T-helper 9 cell (primary cell): Measurements from ENCODE around the gene TEX30.

Experiments used
- DNase-seq: peaks from one replicate; pipeline ENCODE4 v3.0.0-alpha.2; 2020

Gene TEX30

DNA sequence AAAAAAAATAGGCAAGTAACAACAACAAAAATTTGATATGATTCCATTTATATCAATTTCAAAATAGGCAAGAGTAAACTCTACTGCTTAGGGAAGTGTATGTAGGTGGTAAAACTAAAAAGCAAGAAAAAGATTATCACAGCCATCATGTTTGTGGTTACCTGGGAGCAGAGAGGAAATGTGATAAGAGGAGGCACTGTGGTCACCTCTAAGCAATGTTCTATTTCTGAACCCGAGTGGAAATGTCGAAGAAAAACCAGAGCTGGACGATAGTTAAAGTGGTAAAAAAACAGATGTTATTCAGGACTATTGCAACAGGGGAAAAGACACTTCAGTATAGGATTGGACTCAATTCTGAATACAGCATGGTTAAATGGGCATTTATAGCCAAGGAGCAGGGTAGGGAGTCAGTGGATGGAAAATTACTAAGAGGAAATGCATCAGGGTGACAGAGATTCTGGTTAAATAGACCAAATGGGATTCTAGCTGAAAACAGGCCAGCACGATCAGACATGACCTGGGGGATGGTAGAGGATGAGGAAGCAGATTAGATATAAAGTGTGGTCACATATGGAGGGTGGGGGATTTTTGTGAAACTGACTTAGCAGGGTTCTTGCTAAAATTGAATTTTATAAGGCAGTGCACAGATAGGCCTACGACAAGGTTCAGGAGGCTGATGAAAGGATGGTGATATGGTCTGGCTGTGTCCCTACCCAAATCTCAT, 6.0 kb upstream of the TEX30 start:
- DNase-seq, result no peak

DNA sequence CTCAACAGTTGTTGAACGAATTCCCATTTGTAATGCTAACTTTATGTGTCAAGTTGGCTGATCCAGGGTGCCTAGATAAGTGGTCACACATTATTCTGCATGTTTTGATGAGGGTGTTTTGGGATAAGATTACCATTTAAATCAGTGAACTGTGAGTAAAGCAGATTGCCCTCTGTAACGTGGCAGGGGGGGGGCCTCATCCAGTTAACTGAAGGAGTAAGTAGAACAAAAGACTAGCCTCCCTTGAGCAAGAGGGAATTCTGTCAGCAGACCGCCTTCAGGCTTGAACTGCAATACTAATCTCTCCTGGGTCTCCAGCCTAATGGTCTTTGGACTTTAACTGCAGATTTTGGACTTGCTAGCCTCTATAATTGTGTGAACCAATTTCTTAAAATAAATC, 4.2 kb upstream of the TEX30 start:
- DNase-seq, result no peak

DNA sequence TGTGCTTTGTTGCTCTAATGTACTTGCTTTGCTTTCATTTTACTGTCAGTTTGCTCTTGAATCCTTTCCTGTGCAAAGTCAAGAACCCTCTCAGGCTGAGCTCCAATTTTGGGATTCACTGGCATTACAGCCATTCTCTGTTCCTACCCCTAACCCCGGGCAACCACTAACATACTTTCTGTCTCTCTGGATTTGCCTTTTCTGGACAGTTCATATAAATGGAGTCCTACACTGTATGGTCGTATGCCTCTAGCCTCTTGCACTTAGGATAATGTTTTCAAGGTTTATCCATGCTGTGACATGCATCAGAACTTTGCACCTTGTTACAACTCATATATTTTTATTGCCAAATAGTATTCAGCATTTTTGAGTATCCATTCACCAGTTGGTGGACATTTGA, 2.7 kb upstream of the TEX30 start:
- DNase-seq, result no peak

DNA sequence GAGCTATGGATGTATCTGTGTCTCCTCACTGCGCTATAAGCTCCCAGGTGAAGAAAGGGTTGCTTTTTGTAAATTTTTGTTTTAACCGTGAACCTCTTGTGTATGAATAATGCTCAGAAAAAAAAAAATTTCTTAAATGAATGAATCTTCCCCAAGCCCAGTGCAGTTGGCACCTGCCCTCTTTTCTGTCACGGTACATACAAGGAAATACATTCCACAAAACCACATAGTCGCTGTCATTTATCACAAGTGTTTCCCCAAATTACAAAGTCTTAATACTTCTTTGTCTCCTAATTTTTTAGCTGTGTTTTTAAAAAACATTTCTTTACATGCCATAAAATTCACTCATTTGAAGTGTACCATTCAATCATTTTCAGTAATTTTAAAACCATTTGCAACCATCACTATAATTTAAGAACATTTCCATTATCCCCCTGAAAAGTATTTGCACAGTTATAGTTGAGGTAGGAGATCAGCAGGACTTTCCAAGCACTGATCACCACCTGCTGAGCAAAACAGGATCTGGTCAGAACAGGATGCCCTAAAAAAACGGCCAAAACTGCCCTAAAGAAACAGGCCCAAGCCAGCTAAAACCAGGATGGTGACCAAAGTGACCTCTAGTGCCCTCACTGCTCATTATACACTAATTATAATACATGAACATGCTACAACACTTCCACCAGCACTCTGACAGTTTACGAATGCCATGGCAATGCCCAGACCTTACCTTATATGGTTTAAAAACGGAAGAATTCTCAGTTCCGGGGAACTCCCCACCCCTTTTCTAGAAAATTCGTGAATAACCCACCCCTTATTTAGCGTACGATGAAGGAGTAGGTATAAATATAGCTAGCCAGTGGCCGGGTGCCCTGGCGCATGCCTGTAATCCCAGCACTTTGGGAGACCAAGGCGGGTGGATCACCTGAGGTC, 1.3 kb upstream of the TEX30 start:
- no peak for DNase-seq

DNA sequence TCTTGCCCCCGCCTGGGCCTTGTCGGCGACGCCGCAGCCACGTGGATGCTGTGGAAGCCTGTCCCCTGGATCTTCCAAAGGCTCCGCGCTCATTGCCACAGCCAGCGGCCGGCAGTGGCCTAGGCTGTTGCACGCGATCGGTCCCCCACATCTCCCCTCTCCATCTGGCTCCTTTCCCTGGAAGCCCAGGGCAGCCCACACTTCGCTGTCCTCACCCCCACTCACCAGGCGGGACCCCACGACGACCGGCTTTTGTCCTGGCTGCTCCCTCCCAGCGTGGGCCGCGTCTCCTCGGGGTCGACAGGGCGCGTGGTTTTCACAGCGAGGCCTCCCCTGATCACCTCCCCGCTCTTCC, 605 bp upstream of the TEX30 start:
- DNase-seq, result no peak

DNA sequence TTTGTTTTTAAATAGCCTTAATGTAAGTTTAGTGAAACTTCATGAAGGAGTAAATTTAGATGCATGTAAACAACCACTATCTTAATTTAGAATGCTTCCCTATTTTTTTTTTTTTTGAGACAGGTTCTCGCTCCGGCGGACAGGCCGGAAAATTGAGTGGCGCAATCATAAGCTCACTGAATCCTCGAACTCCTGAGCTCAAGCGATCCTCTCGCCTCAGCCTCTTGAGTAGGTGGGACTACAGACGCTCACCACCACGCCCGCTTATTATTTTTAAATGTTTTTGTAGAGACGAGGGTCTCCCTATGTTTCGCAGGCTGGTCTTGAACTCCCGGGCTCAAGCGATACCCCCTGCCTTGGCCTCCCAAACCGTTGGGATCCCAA, 1.6 kb downstream of the TEX30 start:
- no peak for DNase-seq

DNA sequence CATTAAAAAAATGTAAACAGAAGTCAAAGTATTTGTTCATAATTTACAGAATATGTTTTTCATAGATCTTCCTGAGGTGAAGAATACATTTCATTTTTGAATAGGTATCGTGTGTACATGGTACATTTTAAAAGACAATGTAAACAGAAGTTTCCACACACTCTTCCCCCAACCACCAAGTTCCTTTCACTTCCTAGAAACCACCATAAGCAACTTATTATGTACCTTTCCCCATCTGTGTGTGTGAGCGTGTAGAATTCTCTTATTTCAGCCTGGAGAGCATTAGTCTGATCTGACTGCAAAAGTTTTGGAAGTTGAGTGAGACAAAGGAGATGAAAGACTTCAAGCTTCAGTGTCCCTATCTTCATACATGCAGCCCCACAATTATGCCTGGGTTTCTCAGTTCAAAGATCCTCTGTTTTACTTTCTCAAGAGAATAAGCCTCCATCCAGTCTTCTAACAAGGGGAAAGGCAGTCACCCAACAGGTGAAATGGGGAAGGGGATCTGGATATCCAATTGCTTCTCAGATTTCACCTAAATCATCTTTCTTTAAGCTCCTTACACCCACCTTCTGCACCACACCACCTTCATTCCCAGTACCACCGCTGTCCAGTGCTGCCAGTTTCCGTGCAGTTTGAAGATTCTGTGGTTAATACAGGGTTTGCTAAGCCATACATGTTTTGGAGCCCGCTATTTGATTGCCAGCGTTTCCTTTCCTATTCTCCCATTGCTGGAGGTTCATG, 2.1 kb downstream of the TEX30 start:
- no peak for DNase-seq

DNA sequence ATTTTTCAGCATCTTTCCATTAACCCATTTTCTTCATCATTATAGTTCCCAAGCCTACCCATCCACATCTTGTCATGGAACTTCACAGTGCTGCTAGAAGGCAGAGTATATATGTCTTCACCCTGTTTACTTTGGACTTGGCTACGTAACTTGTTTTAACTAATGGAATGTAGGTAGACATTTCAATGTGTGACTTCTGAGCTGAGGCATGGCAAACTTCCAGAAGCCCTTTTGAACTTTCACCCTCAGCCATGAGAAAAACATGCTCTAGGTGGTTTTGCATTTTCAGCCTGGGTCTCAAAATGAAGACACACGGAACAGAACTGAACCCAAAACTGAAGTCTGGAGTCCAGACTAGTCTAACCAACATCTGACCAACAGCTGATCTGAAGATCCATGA, 3.2 kb downstream of the TEX30 start:
- no peak for DNase-seq

DNA sequence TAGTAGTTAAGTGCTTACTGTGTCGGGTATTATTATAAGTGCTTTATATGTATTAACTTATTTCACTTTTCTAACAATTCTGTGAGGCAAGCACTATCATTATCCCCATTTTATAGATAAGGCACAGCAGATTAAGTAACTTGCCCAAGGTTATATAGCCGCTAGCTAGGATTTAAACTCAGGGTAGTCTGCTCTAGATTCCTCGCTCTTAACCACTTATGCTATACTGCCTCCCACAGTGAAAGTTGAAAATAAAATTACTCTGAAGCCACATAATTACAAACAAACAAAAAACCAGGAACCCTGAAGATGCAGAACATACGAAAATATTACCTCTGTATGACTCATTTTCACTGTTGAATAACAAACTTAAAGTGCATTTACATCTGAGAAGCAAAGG, 3.9 kb downstream of the TEX30 start:
- no peak for DNase-seq

DNA sequence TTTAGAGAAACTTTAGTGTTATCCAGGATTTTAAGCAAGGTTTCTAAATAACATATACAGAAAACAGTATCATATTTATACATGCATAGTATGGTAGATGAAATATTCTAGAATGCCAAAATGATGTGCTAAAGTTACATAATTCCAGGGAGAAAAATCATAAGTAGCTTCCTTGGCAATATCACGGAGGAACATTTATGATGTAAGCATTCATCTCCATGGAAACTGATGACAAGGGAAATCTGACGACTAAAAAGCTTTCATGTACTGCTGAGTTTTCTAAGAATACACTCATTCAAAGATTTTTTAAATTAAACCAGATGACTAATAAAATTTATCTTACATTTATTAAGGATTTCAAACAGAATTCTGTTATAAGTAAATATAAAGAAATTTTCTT, 4.7 kb downstream of the TEX30 start:
- no peak for DNase-seq

DNA sequence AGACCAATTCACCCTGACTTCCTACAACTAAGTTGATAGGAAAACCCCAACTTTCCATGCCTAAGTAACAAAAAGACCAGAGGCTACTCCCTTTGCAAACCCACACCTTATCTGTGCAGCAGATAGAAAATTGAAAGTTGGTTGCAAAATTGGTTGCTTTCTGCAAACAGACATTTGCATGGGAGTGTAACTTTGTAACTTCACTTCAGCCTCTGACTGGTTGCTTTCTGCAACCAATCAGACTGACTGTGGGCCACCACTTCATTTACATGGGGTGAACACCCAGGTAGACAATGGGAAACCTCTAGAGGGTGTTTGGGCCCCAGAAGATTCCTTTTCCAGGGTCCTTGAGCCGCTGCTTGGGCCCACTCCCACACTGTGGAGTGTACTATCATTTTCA, 9.8 kb downstream of the TEX30 start:
- no peak for DNase-seq

DNA sequence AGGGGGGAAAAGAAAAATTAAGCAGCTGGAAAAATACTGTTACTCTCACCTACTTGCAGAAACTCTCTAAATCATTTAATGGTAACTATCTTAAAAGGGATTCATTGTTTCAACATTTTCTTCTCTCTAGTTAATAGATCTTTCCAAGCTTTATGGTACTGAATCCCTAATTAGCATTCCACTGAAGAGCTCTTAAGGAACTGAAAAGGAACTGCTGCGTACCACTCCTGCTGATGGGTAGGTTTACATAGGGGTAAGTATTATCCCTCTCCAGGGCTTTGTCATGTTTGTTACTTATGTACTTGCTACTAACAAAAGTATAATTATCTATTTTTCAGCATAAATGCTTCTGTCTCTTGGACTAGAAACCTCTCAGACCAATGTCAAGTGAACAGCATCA, 12.5 kb downstream of the TEX30 start:
- no peak for DNase-seq

DNA sequence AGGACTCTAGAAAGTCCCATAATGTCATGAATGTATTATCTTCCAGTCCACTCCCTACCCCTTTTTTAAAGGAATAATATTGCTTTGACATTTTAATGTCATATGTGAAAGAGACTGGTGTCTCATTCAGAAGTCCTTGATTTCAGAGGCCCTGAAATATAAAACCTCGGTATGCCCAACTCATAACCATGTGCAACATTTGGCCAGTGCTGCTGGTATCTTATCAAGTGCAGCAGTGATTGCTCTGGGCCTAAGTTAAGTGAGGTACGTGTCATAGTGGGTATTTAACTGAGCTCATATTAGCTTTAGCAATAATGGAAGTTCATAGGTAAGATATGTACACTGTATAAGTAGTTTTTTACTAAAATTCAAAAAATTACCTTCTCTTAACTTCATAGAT, 14.7 kb downstream of the TEX30 start:
- DNase-seq, result no peak

DNA sequence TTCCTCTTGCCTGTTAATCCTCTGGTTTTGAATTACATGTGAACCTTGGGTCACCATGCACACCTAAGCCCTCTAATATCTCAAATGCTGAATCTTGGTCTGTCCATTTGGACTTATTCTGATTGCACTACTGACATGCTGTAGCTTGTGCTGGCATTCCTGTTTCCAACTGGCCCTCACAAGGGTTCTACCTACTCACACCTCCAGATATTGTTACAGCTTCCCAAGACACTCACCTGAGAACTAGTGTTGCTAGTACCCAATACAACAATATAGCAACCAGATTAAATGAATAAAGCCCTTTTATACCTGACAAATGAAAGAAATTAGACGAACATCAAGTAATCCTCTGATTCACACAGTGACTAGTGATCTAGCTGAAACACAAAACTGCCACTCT, 16.6 kb downstream of the TEX30 start:
- no peak for DNase-seq

DNA sequence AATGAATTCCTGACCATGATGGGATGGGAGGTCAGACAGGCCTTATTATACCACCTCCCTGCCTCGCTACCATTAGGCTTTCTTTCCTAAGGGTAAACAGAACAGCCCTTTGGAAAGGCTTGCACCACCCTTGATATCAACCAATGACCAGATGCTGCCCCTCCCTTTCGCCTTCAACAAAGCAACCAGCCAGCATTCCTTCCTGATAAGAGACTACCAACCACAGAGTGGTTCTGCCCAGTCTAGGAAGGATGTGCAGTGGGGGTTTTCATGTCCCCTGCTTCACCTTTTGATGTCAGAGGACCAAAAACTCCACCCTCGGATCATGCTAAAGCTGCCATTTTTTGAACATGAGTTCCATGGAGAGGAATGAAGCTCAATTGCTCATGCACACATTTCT, 21.7 kb downstream of the TEX30 start:
- DNase-seq, result no peak

DNA sequence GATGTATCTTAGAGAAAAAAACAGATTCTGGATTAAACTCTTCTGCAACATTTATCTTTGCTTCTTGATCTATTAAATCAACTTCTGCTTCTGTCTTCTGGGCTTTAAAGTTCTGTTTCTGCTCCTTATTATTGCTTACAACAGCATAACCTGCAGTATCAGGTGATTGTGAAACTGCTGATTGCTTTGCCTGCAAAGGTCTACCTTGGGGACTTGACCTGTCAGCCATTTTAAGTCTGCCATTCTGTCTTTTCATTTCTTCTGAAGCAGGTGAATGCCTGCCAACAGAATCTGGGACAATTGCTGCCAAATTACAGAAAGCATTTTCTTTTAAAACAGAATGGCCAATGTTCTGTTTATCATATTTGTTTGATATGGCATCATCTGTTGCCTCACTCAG, 31.1 kb downstream of the TEX30 start:
- no peak for DNase-seq

DNA sequence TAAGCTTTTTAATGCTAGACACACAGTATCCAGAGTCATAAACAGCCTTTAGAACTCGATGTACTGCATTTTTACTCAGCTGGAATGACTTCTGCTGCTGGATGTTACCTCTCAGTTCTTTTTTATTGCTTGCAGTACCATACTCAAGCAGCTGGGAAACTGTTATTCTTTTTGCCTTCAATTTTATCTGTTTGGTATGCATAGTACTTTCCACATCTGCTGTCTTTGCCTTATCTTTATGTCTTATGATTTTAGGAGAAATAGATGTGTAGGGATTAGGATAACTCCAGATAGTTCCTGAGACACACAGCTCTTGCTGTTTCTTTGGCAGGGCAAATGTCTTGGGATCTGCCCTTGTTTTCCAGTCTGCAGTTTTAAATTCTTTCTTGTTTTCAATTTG, 31.5 kb downstream of the TEX30 start:
- no peak for DNase-seq

DNA sequence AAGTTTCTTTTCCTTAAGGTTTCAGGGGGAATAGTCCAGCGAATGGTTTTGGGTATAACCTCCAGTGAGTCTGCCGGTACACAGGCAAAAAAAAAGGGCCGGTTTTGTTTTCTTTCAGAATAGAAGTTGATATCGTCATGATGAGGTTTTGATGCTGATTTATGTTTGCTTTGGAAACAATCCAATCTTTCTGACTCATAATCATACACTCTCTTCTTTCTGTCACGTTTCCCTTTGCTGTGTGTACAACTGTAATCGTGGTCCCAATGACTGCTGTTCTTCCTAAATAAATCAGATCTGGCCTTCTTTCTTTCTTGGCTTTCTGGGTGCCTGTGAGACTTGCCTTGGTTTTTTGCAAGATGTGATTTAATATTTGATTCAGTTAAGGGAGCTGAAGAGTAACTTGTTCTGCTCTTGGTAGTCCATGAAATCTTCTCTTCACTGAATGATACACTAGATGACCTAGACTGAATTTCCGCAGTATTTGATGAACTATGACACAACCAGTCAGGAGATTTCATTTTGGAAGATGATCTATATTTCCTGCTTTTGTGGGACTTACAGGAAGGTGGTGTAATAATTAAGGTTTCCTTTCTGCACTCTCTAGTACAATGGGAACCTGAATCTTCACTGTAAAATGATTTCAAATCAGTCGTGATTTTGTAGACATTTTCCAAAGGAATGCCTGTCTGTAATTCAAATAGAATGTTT, 43.9 kb downstream of the TEX30 start:
- DNase-seq, result no peak

DNA sequence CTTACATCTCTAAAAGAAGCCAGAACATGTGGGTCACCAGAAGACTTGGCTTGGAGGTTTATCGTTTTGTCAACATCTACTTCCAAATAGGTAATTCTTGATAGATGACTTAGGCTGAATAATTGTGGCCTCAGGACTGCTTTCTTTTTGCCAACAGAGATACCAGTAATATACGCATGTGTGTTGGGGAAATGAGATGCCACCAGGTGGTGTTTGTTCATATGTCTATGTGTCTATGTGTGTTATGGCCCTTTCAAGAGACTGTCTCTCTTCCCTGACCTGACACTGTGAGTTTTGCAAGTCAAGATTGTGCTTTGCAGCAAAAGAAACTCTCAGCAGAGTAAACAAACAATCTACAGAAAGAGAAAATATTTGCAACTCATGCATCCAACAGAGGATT, 47.2 kb downstream of the TEX30 start:
- DNase-seq, result no peak

DNA sequence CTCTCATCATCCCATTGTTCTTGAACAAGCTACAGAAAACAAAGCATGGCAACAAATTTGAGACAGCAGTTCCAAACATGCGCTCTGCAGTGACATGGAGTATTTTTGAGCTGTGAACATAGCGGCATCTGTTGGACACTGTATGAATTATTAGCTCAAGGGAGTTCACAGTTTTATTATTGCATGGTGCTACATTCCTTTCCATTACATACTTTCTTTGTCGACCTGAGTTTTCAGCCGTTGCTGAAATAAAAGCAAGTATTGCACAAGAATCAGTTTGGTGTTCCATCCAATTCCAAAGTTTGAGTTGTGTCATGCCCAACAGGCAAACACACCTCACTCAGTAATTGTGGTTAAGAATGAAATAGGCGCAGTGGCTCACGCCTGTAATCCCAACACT, 48.7 kb downstream of the TEX30 start:
- DNase-seq, result no peak

DNA sequence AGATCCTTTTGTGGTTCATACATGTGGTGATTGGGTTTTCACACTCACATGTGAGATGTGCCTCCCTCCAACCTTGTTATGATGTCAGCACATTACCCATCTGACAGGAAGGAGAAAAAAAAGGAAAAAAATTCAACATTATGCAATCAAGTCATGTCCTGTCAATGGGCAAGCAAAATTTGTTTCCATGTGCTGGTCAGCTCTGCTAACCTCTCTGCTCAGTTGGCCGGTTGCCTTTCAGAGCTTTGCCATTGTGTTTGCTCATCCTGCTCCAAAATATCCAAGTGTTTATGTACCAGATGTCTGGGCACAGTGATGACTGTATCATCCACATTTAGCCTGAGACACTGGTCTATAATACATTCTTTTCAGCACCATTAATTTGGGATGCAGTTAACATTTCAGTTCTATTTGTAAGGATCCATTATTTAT, 51.8 kb downstream of the TEX30 start:
- DNase-seq, result no peak

DNA sequence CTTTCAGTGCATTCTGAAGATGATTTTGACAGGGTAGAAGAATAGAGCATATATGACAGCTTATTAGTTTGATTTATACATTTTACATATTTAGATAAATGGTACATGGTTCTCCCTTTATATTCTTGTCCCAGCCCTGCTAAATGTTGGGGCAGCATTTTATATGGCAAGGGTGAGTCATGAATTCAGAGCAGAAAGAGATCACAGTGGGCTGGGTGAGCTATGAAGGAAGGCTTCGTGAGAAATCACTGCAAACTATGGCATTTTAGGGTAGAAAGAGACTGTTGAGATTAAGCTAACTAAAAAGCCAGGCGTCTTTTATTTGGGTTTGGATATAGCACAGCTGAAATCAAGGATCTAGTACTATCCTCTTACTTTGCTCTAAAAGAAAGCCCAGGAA, 54.8 kb downstream of the TEX30 start:
- DNase-seq, result no peak
